ENCODE data around the gene TBC1D22A. TPM values are rescaled to one million over a fixed set of nuclear protein-coding genes. Genes with fewer than 3 reads are reported as not detected.

TBC1D22A gene
- total RNA-seq, 4 donors from 2014 or later, result 16.2 to 22.2 (median 17.8) TPM

GRCh38 chr22:46746192-46746591, 16.3 kb upstream of the TBC1D22A start:
- WGBS, 2 donors (ENCODE audit: low coverage in 1 of 2), result 59 to 79% methylated on average over 4 to 5 of the region's 5 CpGs
- no peak for ATAC-seq

DNA sequence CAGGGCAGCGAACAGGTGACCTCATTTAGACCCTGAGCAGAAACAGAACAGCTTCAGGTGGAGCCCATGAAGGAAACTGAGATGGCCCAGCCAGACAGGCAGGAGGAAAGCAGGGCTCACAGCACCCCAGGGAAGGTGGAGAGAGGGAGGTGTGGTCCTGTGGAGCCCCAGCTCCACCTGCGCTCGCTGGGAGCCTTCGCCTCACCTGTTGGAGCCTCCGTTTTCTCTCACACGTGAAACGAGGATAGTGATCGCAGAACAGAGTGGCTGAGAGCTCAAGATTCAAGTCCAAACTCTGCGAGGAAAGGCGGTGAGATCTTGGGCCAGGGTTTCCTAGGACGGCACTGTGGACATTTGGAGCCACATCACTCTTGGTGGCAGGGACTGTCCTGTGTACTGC, 15.8 kb upstream of the TBC1D22A start:
- Histone ChIP-seq H3K36me3 (no peaks in the 10 kb centered on the region), H3K4me3 (no peak overlapping the region), H3K27me3 (peaks cover 49% of the 10 kb centered on the region), H3K9me3 (no peaks in the 10 kb centered on the region), H3K27ac (no peak overlapping the region), H3K4me1 (peaks cover 0 to 16% (median 4%) of the 10 kb centered on the region in 3 donors)
- TF ChIP-seq POLR2A (IDR thresholded peaks at IDR 0.05) (no peak), POLR2AphosphoS5 (IDR thresholded peaks at IDR 0.05) (no peak), EP300 (IDR thresholded peaks at IDR 0.05) (no peak)
- TF ChIP-seq, protein P1, sequence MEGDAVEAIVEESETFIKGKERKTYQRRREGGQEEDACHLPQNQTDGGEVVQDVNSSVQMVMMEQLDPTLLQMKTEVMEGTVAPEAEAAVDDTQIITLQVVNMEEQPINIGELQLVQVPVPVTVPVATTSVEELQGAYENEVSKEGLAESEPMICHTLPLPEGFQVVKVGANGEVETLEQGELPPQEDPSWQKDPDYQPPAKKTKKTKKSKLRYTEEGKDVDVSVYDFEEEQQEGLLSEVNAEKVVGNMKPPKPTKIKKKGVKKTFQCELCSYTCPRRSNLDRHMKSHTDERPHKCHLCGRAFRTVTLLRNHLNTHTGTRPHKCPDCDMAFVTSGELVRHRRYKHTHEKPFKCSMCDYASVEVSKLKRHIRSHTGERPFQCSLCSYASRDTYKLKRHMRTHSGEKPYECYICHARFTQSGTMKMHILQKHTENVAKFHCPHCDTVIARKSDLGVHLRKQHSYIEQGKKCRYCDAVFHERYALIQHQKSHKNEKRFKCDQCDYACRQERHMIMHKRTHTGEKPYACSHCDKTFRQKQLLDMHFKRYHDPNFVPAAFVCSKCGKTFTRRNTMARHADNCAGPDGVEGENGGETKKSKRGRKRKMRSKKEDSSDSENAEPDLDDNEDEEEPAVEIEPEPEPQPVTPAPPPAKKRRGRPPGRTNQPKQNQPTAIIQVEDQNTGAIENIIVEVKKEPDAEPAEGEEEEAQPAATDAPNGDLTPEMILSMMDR (IDR thresholded peaks at IDR 0.05), result no peak
- 76 to 100% methylated on average over 2 to 8 of the region's 11 CpGs for WGBS, 2 donors (ENCODE audit: low coverage in 1 of 2)
- no peak for ATAC-seq

More at GRCh38 chr22:46746192-46746591, 16.3 kb upstream of the TBC1D22A start:
- no peaks in the 10 kb centered on the region for H3K36me3 ChIP-seq
- H3K4me1 ChIP-seq, result peaks cover 0 to 16% (median 4%) of the 10 kb centered on the region in 3 donors
- TF ChIP-seq POLR2A (IDR thresholded peaks at IDR 0.05) (no peak), EP300 (IDR thresholded peaks at IDR 0.05) (no peak), POLR2AphosphoS5 (IDR thresholded peaks at IDR 0.05) (no peak)
- TF ChIP-seq, protein P1 (IDR thresholded peaks at IDR 0.05), result no peak
- peaks cover 47% of the 10 kb centered on the region for H3K27me3 ChIP-seq
- no peaks in the 10 kb centered on the region for H3K9me3 ChIP-seq
- H3K27ac ChIP-seq, result no peak overlapping the region
- H3K4me3 ChIP-seq, result no peak overlapping the region

DNA sequence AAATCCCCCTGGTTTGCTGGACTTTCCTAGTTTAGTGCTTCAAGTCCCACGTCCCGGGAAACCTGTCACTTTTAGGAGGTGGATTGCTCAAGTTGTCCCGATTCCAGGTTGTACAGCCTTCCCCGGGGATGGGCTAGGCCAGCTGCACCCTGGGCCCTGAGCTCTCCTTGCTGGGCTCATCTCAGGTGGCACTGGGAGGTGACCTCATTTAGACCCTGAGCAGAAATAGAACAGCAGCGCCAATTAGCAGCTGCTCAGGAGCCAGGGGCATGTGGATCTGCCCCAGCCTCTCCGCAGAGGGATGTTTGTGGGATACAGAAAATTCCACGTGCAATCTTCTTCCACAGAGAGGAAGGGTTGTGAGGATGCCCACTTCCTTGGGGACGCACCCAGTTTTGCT, 14.8 kb upstream of the TBC1D22A start:
- no peak overlapping the region for H3K4me3 ChIP-seq
- no peak for ATAC-seq
- no peak for TF ChIP-seq POLR2A (IDR thresholded peaks at IDR 0.05)
- no peak for TF ChIP-seq EP300 (IDR thresholded peaks at IDR 0.05)
- TF ChIP-seq, protein P1 (IDR thresholded peaks at IDR 0.05), result no peak
- TF ChIP-seq POLR2AphosphoS5 (IDR thresholded peaks at IDR 0.05), result no peak

DNA sequence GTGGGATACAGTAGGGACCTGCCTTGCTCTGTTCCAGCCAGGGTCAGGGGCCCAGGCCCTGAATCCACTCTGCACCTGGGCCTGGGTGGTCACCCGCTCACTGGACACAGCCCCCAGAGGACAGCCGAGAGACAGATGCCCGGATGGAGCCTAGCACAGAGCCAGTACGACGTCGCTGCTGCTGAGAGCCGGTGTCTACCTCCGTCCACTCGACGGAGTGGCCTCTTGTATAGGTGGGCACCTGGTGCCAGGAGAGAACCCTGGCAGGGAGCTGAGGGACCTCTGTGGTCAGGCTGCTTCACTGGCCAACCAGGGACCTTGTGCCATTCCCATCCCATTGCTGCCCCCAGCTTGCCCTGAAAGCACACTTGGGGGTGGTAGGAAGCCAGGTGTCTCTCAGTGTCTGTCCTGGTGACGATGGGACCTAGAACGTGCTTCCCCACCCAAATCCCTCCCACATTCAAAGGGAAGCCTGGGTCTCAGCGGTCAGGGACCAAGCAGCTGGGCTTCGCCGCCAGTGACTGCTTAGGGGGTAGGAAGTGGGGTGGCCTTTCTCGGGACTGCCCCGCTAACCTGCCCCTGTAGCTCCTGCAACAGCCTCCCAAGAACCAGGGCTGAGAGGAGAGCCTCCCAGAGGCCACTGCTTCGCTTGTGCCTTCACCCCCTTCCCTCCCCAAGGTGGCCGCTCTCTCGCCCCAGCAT, 14.1 kb upstream of the TBC1D22A start:
- peaks cover 0 to 22% (median 8%) of the 10 kb centered on the region in 3 donors for H3K4me1 ChIP-seq
- no peaks in the 10 kb centered on the region for H3K9me3 ChIP-seq
- WGBS, 2 donors (ENCODE audit: low coverage in 1 of 2), result 60 to 93% methylated on average over 1 to 3 of the region's 20 CpGs
- no peak overlapping the region for H3K27ac ChIP-seq
- TF ChIP-seq, protein P1 (IDR thresholded peaks at IDR 0.05), result no peak
- TF ChIP-seq POLR2AphosphoS5 (IDR thresholded peaks at IDR 0.05), result no peak
- TF ChIP-seq EP300 (IDR thresholded peaks at IDR 0.05), result no peak
- TF ChIP-seq POLR2A (IDR thresholded peaks at IDR 0.05), result no peak
- H3K36me3 ChIP-seq, result no peaks in the 10 kb centered on the region
- H3K27me3 ChIP-seq, result peaks cover 61% of the 10 kb centered on the region
- no peak overlapping the region for H3K4me3 ChIP-seq
- no peak for ATAC-seq

More for the DNA sequence above, 14.8 kb upstream of the TBC1D22A start:
- Histone ChIP-seq H3K4me1 (peaks cover 0 to 16% (median 4%) of the 10 kb centered on the region in 3 donors), H3K9me3 (no peaks in the 10 kb centered on the region), H3K27ac (no peak overlapping the region), H3K27me3 (peaks cover 59% of the 10 kb centered on the region), H3K36me3 (no peaks in the 10 kb centered on the region)
- WGBS, 2 donors (ENCODE audit: low coverage in 1 of 2), result 80 to 100% methylated on average over 1 to 3 of the region's 8 CpGs

Measured in gastroesophageal sphincter (tissue), 4 donors.